SK-N-SH (cell line): ENCODE results near the gene RAPGEF2. TPM values are rescaled to one million over a fixed set of nuclear protein-coding genes. Genes with fewer than 3 reads are reported as not detected.

ENCODE experiments used
- CTCF ChIA-PET: fragments of 300-600, 350-600 bp; formaldehyde crosslinking; extraction: SDS; loops from one replicate; lab custom pipeline; 2021; lab: Yijun Ruan, JAX
- POLR2A ChIA-PET: fragments of 350-600 bp; sonication (Branson Sonifier 250); formaldehyde crosslinking; extraction: SDS; loops from one replicate; lab custom pipeline; 2020; ENCODE audit warnings: antibody characterized with exemption, inconsistent platforms; lab: Yijun Ruan, JAX
- DNase-seq: peaks from one replicate; pipeline ENCODE4 v3.0.0; 2012
- H2AFZ ChIP-seq: fragments of 200-600 bp; sonication (generic); 2 replicates; pipeline ENCODE4 v1.8.1; 2016; ENCODE audit warnings: antibody characterized with exemption, mild to moderate bottlenecking, low read depth
- H3F3A ChIP-seq: fragments of 200-600 bp; sonication (generic); replicated peaks from 2 replicates; pipeline ENCODE3; 2016; ENCODE audit warnings: antibody characterized with exemption, mild to moderate bottlenecking; ENCODE audit not compliant: insufficient read depth
- H3K27ac ChIP-seq, 2 experiments: fragments of 200-500 bp in 1 of 2; fragments of 200-600 bp in 1 of 2; sonication (Bioruptor generic) in 1 of 2; sonication (generic), shearing (Covaris generic) in 1 of 2; 2 replicates each; pipeline versions ENCODE4 v1.5.1 to v1.6.1; 2014 to 2016; ENCODE audit warnings: low read depth in 2 of 2, inconsistent platforms in 1 of 2, low read length in 1 of 2, mild to moderate bottlenecking in 1 of 2, mixed read lengths in 1 of 2
- H3K27me3 ChIP-seq: fragments of 200-600 bp; sonication (generic), shearing (Covaris generic); 2 replicates; pipeline ENCODE4 v1.6.1; 2016; ENCODE audit warnings: mixed run types; ENCODE audit not compliant: insufficient read depth
- H3K36me3 ChIP-seq, 2 experiments: fragments of 200-500 bp in 1 of 2; fragments of 200-600 bp in 1 of 2; sonication (Bioruptor generic) in 1 of 2; sonication (generic) in 1 of 2; replicated peaks in 1 of 2; 2 replicates each; pipeline versions ENCODE3 to v1.5.1; 2014 to 2016; ENCODE audit warnings: low read length in 1 of 2, mild to moderate bottlenecking in 1 of 2; ENCODE audit not compliant: insufficient read depth in 2 of 2, control insufficient read depth in 1 of 2
- H3K4me1 ChIP-seq, 2 experiments: fragments of 200-500 bp in 1 of 2; fragments of 200-600 bp in 1 of 2; sonication (Bioruptor generic) in 1 of 2; sonication (generic), shearing (Covaris generic) in 1 of 2; 2 replicates each; pipeline versions ENCODE4 v1.5.1 to v1.6.1; 2014 to 2016; ENCODE audit warnings: low read depth in 1 of 2, low read length in 1 of 2, mixed run types in 1 of 2; ENCODE audit not compliant: insufficient read depth in 2 of 2, control insufficient read depth in 1 of 2
- H3K4me2 ChIP-seq: fragments of 200-600 bp; sonication (generic), shearing (Covaris generic); 2 replicates; pipeline ENCODE4 v1.6.1; 2017; ENCODE audit warnings: mixed run types
- H3K4me3 ChIP-seq, 2 experiments: fragments of 200-500 bp in 1 of 2; fragments of 200-600 bp in 1 of 2; sonication (Bioruptor generic) in 1 of 2; sonication (generic), shearing (Covaris generic) in 1 of 2; 2 replicates each; pipeline versions ENCODE4 v1.5.1 to v1.8.1; 2014 to 2016; ENCODE audit warnings: low read depth in 2 of 2, inconsistent platforms in 1 of 2, low read length in 1 of 2, mild to moderate bottlenecking in 1 of 2, mixed read lengths in 1 of 2, moderate library complexity in 1 of 2
- H3K79me2 ChIP-seq: fragments of 200-600 bp; sonication (generic); 2 replicates; pipeline ENCODE4 v1.8.1; 2017; ENCODE audit warnings: mild to moderate bottlenecking; ENCODE audit not compliant: insufficient read depth
- H3K9ac ChIP-seq: fragments of 200-600 bp; sonication (generic); 2 replicates; pipeline ENCODE4 v1.6.1; 2017; ENCODE audit warnings: mixed run types
- H3K9me2 ChIP-seq: fragments of 200-600 bp; sonication (generic); 2 replicates; pipeline ENCODE4 v1.6.1; 2017; ENCODE audit warnings: mixed run types
- H3K9me3 ChIP-seq: fragments of 200-600 bp; sonication (generic); 2 replicates; pipeline ENCODE4 v1.6.1; 2017; ENCODE audit warnings: mixed run types, mild to moderate bottlenecking, moderate library complexity
- H4K20me1 ChIP-seq: fragments of 200-600 bp; sonication (generic); 2 replicates; pipeline ENCODE4 v1.6.1; 2017; ENCODE audit warnings: mild to moderate bottlenecking, mixed run types; ENCODE audit not compliant: insufficient read depth
- CHD2 ChIP-seq: fragments of 150-350 bp; IDR thresholded peaks from 2 replicates; pipeline ENCODE4 v1.6.1; 2018; ENCODE audit warnings: low read length; ENCODE audit not compliant: partially characterized antibody
- CTCF ChIP-seq: fragments of 200-600 bp; sonication (generic); IDR thresholded peaks from 2 replicates; pipeline ENCODE4 v1.6.1; 2017; ENCODE audit warnings: antibody characterized with exemption, mild to moderate bottlenecking, moderate library complexity
- ELF1 ChIP-seq: IDR thresholded peaks from 2 replicates; pipeline ENCODE4 v1.4.0; 2012
- EP300 ChIP-seq, 2 experiments: IDR thresholded peaks; 2 replicates each; pipeline versions ENCODE4 v1.4.0 to v1.6.1; 2012; ENCODE audit warnings: borderline replicate concordance in 1 of 2, low read depth in 1 of 2, low read length in 1 of 2
- EZH2phosphoT487 ChIP-seq: fragments of 200-600 bp; sonication (generic); IDR thresholded peaks from 2 replicates; pipeline ENCODE4 v1.6.1; 2017; ENCODE audit warnings: low read depth, mixed run types, mild to moderate bottlenecking, antibody characterized with exemption, moderate library complexity, borderline replicate concordance
- FOSL2 ChIP-seq: IDR thresholded peaks from 2 replicates; pipeline ENCODE4 v1.4.0; 2012; ENCODE audit warnings: low read depth, mild to moderate bottlenecking, moderate library complexity, borderline replicate concordance
- FOXM1 ChIP-seq: IDR thresholded peaks from 2 replicates; pipeline ENCODE4 v1.4.0; 2012; ENCODE audit warnings: low read depth, mild to moderate bottlenecking
- GATA2 ChIP-seq: sonication (generic); formaldehyde crosslinking; IDR thresholded peaks from 2 replicates; pipeline ENCODE4 v1.5.0; 2020; ENCODE audit warnings: mild to moderate bottlenecking, missing genetic modification reagents
- JUND ChIP-seq: IDR thresholded peaks from 2 replicates; pipeline ENCODE4 v1.4.0; 2012
- MEF2A ChIP-seq: IDR thresholded peaks from 2 replicates; pipeline ENCODE4 v1.4.0; 2012; ENCODE audit warnings: low read depth, borderline replicate concordance
- MXI1 ChIP-seq: IDR thresholded peaks from 2 replicates; pipeline ENCODE4 v1.6.1; 2012; ENCODE audit warnings: mild to moderate bottlenecking, low read depth, low read length, improper control_type of control experiment
- NFIC ChIP-seq: IDR thresholded peaks from 2 replicates; pipeline ENCODE4 v1.4.0; 2012; ENCODE audit warnings: borderline replicate concordance
- NRF1 ChIP-seq: IDR thresholded peaks from 2 replicates; pipeline ENCODE4 v1.6.1; 2012; ENCODE audit warnings: low read depth, mild to moderate bottlenecking, low read length
- POLR2AphosphoS5 ChIP-seq: IDR thresholded peaks from 2 replicates; pipeline ENCODE4 v1.6.1; 2012; ENCODE audit warnings: low read depth, low read length
- REST ChIP-seq: IDR thresholded peaks from 2 replicates; pipeline ENCODE4 v1.6.1; 2012; ENCODE audit warnings: mild to moderate bottlenecking, low read depth, low read length, moderate library complexity
- SIN3A ChIP-seq: IDR thresholded peaks from 2 replicates; pipeline ENCODE4 v1.6.1; 2012; ENCODE audit warnings: low read depth, mild to moderate bottlenecking, low read length, moderate library complexity, borderline replicate concordance
- SMC3 ChIP-seq: IDR thresholded peaks from 2 replicates; pipeline ENCODE4 v1.6.1; 2012; ENCODE audit warnings: low read depth, low read length, improper control_type of control experiment
- TAF1 ChIP-seq: IDR thresholded peaks from 2 replicates; pipeline ENCODE4 v1.6.1; 2012; ENCODE audit warnings: low read depth, mild to moderate bottlenecking, low read length, moderate library complexity, borderline replicate concordance
- YY1 ChIP-seq: IDR thresholded peaks from 2 replicates; pipeline ENCODE4 v1.4.0; 2012; ENCODE audit warnings: low read depth, mild to moderate bottlenecking
- WGBS: methylation state at CpG from one replicate; pipeline ENCODE4 v1.1.6; 2017; ENCODE audit warnings: low lambda C conversion rate; 5-methylcytosine and 5-hydroxymethylcytosine counted together
- polyA plus RNA-seq, 3 experiments: library from polyadenylated mRNA; depleted of rRNA; stranded (reverse); fragments of >200 nt; gene quantifications; 2 replicates each; pipeline ENCODE4 v1.2.3, GENCODE V29; 2012
- TF ChIP-seq, protein P1 (sequence below): IDR thresholded peaks from 2 replicates; pipeline ENCODE4; 2012
- TF ChIP-seq, protein P2 (sequence below): fragments of 150-350 bp; IDR thresholded peaks from 2 replicates; pipeline ENCODE4 v1.6.1; 2017; ENCODE audit warnings: antibody characterized with exemption, low read length, low read depth, borderline replicate concordance
- TF ChIP-seq, protein P3 (sequence below): IDR thresholded peaks from 2 replicates; pipeline ENCODE4 v1.4.0; 2012; ENCODE audit warnings: low read depth
- TF ChIP-seq, protein P4 (sequence below): IDR thresholded peaks from 2 replicates; pipeline ENCODE4 v1.4.0; 2012; ENCODE audit warnings: low read depth, borderline replicate concordance
- TF ChIP-seq, protein P5 (sequence below): IDR thresholded peaks from 2 replicates; pipeline ENCODE4 v1.4.0; 2012; ENCODE audit warnings: low read depth, borderline replicate concordance

The RAPGEF2 gene
- polyA plus RNA-seq, 1 of the 3 experiments (the other 2 are of a cell fraction): 19.2 TPM

DNA sequence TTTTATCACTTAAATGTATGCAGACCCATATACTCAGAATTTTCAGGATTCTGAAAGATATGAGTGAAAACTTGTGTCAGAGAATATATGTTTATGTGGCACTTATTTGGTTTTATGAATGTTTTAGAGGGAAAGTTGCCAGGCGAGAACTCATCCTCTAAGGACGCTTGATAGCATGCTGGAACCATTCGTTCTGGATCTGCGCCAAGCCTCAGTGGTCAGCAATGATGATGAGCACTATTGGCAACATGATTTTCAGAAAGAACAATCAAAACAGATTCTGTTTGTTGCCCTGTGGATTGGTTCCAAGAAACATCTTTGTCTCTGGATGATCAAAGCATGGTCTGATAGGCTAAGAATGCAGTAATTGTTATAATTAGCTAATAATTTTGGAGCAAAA, 32.1 kb upstream of the RAPGEF2 start:
- H3F3A ChIP-seq: peaks cover 37% of the 10 kb centered on the region
- H2AFZ ChIP-seq: no peak overlapping the region
- no peaks in the 10 kb centered on the region for H3K9me2 ChIP-seq
- no peaks in the 10 kb centered on the region for H3K9me3 ChIP-seq
- 47% methylated on average over 4 of the region's 4 CpGs for WGBS
- H3K9ac ChIP-seq: no peak overlapping the region
- no peaks in the 10 kb centered on the region for H3K79me2 ChIP-seq
- H3K36me3 ChIP-seq: no peaks in the 10 kb centered on the region
- no peaks in the 10 kb centered on the region for H3K27me3 ChIP-seq
- CTCF ChIA-PET: no interaction called here
- peak overlapping the region in 1 of 2 experiments; percentile 69; a peak in 2 of 4 replicates for H3K27ac ChIP-seq
- no peak overlapping the region for H3K4me3 ChIP-seq
- H4K20me1 ChIP-seq: no peaks in the 10 kb centered on the region
- H3K4me2 ChIP-seq: peak overlapping the region; percentile 44; the same call in 1 of the 2 replicates
- POLR2A ChIA-PET: no interaction called here
- peaks cover 5 to 15% of the 10 kb centered on the region in 2 experiments; a peak in 3 of 4 replicates for H3K4me1 ChIP-seq
- DNase-seq: no peak
- TF ChIP-seq, protein P1, sequence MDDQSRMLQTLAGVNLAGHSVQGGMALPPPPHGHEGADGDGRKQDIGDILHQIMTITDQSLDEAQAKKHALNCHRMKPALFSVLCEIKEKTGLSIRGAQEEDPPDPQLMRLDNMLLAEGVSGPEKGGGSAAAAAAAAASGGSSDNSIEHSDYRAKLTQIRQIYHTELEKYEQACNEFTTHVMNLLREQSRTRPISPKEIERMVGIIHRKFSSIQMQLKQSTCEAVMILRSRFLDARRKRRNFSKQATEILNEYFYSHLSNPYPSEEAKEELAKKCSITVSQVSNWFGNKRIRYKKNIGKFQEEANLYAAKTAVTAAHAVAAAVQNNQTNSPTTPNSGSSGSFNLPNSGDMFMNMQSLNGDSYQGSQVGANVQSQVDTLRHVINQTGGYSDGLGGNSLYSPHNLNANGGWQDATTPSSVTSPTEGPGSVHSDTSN: peak; percentile 73
- TF ChIP-seq, protein P2, sequence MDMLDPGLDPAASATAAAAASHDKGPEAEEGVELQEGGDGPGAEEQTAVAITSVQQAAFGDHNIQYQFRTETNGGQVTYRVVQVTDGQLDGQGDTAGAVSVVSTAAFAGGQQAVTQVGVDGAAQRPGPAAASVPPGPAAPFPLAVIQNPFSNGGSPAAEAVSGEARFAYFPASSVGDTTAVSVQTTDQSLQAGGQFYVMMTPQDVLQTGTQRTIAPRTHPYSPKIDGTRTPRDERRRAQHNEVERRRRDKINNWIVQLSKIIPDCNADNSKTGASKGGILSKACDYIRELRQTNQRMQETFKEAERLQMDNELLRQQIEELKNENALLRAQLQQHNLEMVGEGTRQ: no peak
- no peak for TF ChIP-seq TAF1
- no peak for TF ChIP-seq MEF2A
- no peak for TF ChIP-seq GATA2 (CRISPR knock-in tag)
- TF ChIP-seq POLR2AphosphoS5: no peak
- TF ChIP-seq, protein P3, sequence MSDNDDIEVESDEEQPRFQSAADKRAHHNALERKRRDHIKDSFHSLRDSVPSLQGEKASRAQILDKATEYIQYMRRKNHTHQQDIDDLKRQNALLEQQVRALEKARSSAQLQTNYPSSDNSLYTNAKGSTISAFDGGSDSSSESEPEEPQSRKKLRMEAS: peak; percentile 51
- TF ChIP-seq SMC3: no peak
- peak; percentile 24; the same call in 1 of the 2 replicates for TF ChIP-seq FOXM1
- no peak for TF ChIP-seq CHD2
- TF ChIP-seq ELF1: no peak
- 0 out of 2 replicates have a peak, but pooled peaks have one; percentile 14 for TF ChIP-seq FOSL2
- no peak for TF ChIP-seq YY1
- TF ChIP-seq EZH2phosphoT487: no peak
- TF ChIP-seq, protein P4, sequence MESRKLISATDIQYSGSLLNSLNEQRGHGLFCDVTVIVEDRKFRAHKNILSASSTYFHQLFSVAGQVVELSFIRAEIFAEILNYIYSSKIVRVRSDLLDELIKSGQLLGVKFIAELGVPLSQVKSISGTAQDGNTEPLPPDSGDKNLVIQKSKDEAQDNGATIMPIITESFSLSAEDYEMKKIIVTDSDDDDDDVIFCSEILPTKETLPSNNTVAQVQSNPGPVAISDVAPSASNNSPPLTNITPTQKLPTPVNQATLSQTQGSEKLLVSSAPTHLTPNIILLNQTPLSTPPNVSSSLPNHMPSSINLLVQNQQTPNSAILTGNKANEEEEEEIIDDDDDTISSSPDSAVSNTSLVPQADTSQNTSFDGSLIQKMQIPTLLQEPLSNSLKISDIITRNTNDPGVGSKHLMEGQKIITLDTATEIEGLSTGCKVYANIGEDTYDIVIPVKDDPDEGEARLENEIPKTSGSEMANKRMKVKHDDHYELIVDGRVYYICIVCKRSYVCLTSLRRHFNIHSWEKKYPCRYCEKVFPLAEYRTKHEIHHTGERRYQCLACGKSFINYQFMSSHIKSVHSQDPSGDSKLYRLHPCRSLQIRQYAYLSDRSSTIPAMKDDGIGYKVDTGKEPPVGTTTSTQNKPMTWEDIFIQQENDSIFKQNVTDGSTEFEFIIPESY: no peak
- peak; percentile 96 for TF ChIP-seq NFIC
- TF ChIP-seq SIN3A: no peak
- TF ChIP-seq CTCF: no peak
- TF ChIP-seq, protein P5, sequence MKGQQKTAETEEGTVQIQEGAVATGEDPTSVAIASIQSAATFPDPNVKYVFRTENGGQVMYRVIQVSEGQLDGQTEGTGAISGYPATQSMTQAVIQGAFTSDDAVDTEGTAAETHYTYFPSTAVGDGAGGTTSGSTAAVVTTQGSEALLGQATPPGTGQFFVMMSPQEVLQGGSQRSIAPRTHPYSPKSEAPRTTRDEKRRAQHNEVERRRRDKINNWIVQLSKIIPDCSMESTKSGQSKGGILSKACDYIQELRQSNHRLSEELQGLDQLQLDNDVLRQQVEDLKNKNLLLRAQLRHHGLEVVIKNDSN: no peak
- TF ChIP-seq JUND: peak; percentile 55
- no peak for TF ChIP-seq NRF1
- TF ChIP-seq EP300 (IDR thresholded peaks at IDR 0.05; ENCODE audit: borderline replicate concordance in 1 of 2, low read depth in 1 of 2, low read length in 1 of 2): peak in 1 of 2 experiments; percentile 34; a peak in 1 of 4 replicates
- no peak for TF ChIP-seq MXI1
- TF ChIP-seq REST: no peak
